CD14-positive monocyte (primary cell): ENCODE data around the gene KIZ. TPM values are rescaled to one million over a fixed set of nuclear protein-coding genes. Genes with fewer than 3 reads are reported as not detected.

Experiments
- DNase-seq, 3 donors: peaks; one replicate each; pipeline ENCODE4 v3.0.0-alpha.2; 2011 to 2022
- H2AFZ ChIP-seq: 2 replicates; pipeline ENCODE4 v1.6.0; 2012; ENCODE audit warnings: mild to moderate bottlenecking, low read depth, low read length, inconsistent platforms; ENCODE audit not compliant: insufficient read depth, poor library complexity, severe bottlenecking
- H3K27ac ChIP-seq, 2 donors: 1 replicate in 1 of 2; 2 replicates in 1 of 2; pipeline ENCODE4 v1.5.1; 2012 to 2013; ENCODE audit warnings: low read length in 2 of 2, control low read depth in 1 of 2, inconsistent platforms in 1 of 2, low read depth in 1 of 2, mild to moderate bottlenecking in 1 of 2
- H3K27me3 ChIP-seq, 2 donors: one replicate each; pipeline versions ENCODE4 v1.6.0 to v1.6.1; 2011 to 2013; ENCODE audit warnings: low read length in 2 of 2; ENCODE audit not compliant: control insufficient read depth in 2 of 2, insufficient read depth in 2 of 2
- H3K36me3 ChIP-seq, 2 donors: replicated peaks in 1 of 2; 1 replicate in 1 of 2; 2 replicates in 1 of 2; pipeline versions ENCODE4 v1.5.1 to v1.6.1; 2012 to 2013; ENCODE audit warnings: low read length in 2 of 2, control low read depth in 1 of 2, inconsistent platforms in 1 of 2, mild to moderate bottlenecking in 1 of 2; ENCODE audit not compliant: insufficient read depth in 2 of 2, control insufficient read depth in 1 of 2
- H3K4me1 ChIP-seq, 2 donors: 1 replicate in 1 of 2; 2 replicates in 1 of 2; pipeline versions ENCODE4 v1.5.1 to v1.6.1; 2012 to 2013; ENCODE audit warnings: low read length in 2 of 2, control low read depth in 1 of 2, inconsistent platforms in 1 of 2, mild to moderate bottlenecking in 1 of 2, moderate library complexity in 1 of 2; ENCODE audit not compliant: insufficient read depth in 2 of 2, control insufficient read depth in 1 of 2
- H3K4me2 ChIP-seq: replicated peaks from 2 replicates; pipeline ENCODE3; 2012; ENCODE audit warnings: low read length, moderate library complexity, mild to moderate bottlenecking; ENCODE audit not compliant: poor library complexity, severe bottlenecking; ENCODE audit errors: extremely low read depth
- H3K4me3 ChIP-seq, 3 experiments: fragments of 200-600 bp in 1 of 3; sonication (generic) in 1 of 3; replicated peaks in 1 of 3; 1 replicate in 2 of 3; 2 replicates in 1 of 3; pipeline ENCODE4 v1.5.1; 2011 to 2013; ENCODE audit warnings: low read length in 3 of 3, mild to moderate bottlenecking in 3 of 3, control low read depth in 2 of 3, low read depth in 2 of 3, inconsistent platforms in 1 of 3, moderate library complexity in 1 of 3
- H3K79me2 ChIP-seq: 2 replicates; pipeline ENCODE4 v1.6.0; 2012; ENCODE audit warnings: mild to moderate bottlenecking, control low read depth, inconsistent platforms, low read length, moderate library complexity; ENCODE audit not compliant: insufficient read depth
- H3K9ac ChIP-seq: 2 replicates; pipeline ENCODE4 v1.6.0; 2017; ENCODE audit warnings: low read length, mild to moderate bottlenecking; ENCODE audit not compliant: insufficient read depth, poor library complexity, severe bottlenecking
- H3K9me3 ChIP-seq, 2 donors: replicated peaks in 1 of 2; 1 replicate in 1 of 2; 2 replicates in 1 of 2; pipeline versions ENCODE4 v1.5.1 to v1.6.1; 2012 to 2013; ENCODE audit warnings: low read length in 2 of 2, control low read depth in 1 of 2; ENCODE audit not compliant: control insufficient read depth in 1 of 2, insufficient read depth in 1 of 2
- H4K20me1 ChIP-seq: 2 replicates; pipeline ENCODE4 v1.6.0; 2012; ENCODE audit warnings: mild to moderate bottlenecking, low read length, control low read depth, moderate library complexity; ENCODE audit not compliant: insufficient read depth
- H3K27ac Mint-ChIP-seq, 7 donors: one replicate each; pipeline ENCODE4 v1.8.0; 2020; ENCODE audit warnings: mild to moderate bottlenecking in 7 of 7, mixed read lengths in 7 of 7, moderate library complexity in 6 of 7, inconsistent platforms in 2 of 7
- H3K27me3 Mint-ChIP-seq, 3 donors: one replicate each; pipeline ENCODE4 v1.8.0; 2021 to 2022; ENCODE audit warnings: low read depth in 3 of 3, mild to moderate bottlenecking in 3 of 3, mixed read lengths in 3 of 3, moderate library complexity in 3 of 3, inconsistent platforms in 1 of 3
- H3K36me3 Mint-ChIP-seq, 2 donors: one replicate each; pipeline ENCODE4 v1.8.0; 2020; ENCODE audit warnings: mixed read lengths in 2 of 2, inconsistent platforms in 1 of 2, mild to moderate bottlenecking in 1 of 2
- H3K4me1 Mint-ChIP-seq: one replicate; pipeline ENCODE4 v1.8.0; 2020; ENCODE audit warnings: mild to moderate bottlenecking, mixed read lengths
- H3K4me3 Mint-ChIP-seq, 2 donors: one replicate each; pipeline ENCODE4 v1.8.0; 2020; ENCODE audit warnings: mild to moderate bottlenecking in 2 of 2, mixed read lengths in 2 of 2, moderate library complexity in 1 of 2
- H3K9me3 Mint-ChIP-seq, 7 donors: one replicate each; pipeline ENCODE4 v1.8.0; 2020 to 2022; ENCODE audit warnings: mixed read lengths in 7 of 7, mild to moderate bottlenecking in 6 of 7, moderate library complexity in 6 of 7, inconsistent platforms in 2 of 7
- WGBS: methylation state at CpG from one replicate; pipeline ENCODE4 v1.1.5; 2013; ENCODE audit warnings: missing lambda C conversion rate; ENCODE audit not compliant: insufficient coverage; 5-methylcytosine and 5-hydroxymethylcytosine counted together
- intact Hi-C, 2 donors: fragments of 100-400 bp; cut with micrococcal nuclease; formaldehyde crosslinking; loops; one replicate each; pipeline versions ENCODE4 v1.15.0 to v1.15.1; 2023
- polyA plus RNA-seq, 3 donors: library from polyadenylated mRNA; depleted of rRNA in 1 of 3; unstranded in 2 of 3; stranded (reverse) in 1 of 3; fragments of 300-500 nt in 2 of 3; fragments of >200 nt in 1 of 3; fragmentation: Illumina TruSeq in 2 of 3; gene quantifications; 1 replicate in 2 of 3; 2 replicates in 1 of 3; pipeline ENCODE4 v1.2.3, GENCODE V29; 2012 to 2021
- TF ChIP-seq, protein P1 (sequence below): fragments of 200-600 bp; IDR thresholded peaks from one replicate; pipeline ENCODE4 v1.8.0; 2022; ENCODE audit warnings: antibody characterized with exemption, mild to moderate bottlenecking

The KIZ gene
- polyA plus RNA-seq, 3 donors, result 7.2 to 13.2 (median 10.2) TPM

DNA sequence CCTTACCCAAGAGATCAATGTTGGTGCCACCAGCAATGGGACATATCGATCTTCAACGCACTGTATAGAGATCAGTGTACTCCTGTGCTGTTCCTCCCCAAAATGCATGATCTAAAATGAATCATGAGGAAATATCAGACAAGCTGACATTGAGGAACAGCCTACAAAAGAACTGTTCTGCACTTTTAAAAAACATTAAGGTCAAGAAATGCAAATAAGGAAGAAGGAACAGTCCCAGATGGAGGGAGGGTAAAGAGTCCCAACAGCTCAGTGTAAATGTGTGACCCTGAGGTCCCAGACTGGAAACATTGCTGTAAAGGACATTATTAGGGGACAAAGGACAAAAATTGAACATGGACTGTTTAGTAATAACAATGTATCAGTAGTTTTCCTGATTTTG, 152.9 kb downstream of the KIZ start:
- Mint-ChIP-seq H3K27me3 (peaks cover 14 to 33% (median 24%) of the 10 kb centered on the region in 3 donors), H3K36me3 (no peaks in the 10 kb centered on the region)

DNA sequence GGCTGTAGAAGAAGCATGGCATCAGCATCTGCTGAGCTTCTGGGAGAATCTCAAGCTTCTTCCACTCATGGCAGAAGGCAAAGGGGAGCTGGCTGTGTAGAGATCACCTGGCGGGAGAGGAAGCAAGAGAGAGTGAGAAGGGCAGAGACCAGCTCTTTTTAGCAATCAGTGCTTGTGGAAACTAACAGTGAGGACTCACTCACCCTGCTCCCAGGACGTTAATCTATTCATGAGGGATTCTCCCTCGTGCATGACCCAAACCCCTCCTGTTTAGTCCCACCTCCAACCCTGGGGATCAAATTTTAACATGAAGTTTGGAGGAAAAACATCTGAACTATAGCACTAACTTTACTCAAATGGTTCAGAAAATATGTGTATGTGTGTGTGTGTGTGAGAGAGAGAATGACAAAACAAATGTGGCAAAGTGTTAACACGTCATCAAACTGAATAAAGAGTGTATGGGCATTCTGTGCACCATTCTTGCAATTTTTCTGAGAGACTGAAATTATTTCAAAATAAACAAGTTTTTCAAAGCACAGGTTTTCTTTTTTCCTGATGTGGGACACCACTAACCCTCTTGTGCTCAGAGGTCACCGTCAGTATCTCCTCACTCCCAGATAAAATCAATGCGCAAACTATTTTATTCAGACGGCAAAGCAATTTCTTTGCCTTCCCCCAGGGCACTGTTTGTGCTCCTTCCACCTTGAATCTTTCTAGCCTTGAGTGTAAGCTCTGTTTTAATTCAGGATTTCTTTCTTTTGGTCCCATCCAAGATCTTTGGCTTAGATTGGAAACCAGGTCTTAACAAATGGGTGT, 154.0 kb downstream of the KIZ start:
- H3K27me3 Mint-ChIP-seq, result peaks cover 10 to 34% (median 24%) of the 10 kb centered on the region in 3 donors
- H3K4me1 ChIP-seq, result no peaks in the 10 kb centered on the region
- no peak for DNase-seq
- H3K36me3 Mint-ChIP-seq, result no peaks in the 10 kb centered on the region
- TF ChIP-seq, protein P1, sequence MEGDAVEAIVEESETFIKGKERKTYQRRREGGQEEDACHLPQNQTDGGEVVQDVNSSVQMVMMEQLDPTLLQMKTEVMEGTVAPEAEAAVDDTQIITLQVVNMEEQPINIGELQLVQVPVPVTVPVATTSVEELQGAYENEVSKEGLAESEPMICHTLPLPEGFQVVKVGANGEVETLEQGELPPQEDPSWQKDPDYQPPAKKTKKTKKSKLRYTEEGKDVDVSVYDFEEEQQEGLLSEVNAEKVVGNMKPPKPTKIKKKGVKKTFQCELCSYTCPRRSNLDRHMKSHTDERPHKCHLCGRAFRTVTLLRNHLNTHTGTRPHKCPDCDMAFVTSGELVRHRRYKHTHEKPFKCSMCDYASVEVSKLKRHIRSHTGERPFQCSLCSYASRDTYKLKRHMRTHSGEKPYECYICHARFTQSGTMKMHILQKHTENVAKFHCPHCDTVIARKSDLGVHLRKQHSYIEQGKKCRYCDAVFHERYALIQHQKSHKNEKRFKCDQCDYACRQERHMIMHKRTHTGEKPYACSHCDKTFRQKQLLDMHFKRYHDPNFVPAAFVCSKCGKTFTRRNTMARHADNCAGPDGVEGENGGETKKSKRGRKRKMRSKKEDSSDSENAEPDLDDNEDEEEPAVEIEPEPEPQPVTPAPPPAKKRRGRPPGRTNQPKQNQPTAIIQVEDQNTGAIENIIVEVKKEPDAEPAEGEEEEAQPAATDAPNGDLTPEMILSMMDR, result no peak
- peaks cover 0 to 8% (median 4%) of the 10 kb centered on the region in 7 donors for H3K9me3 Mint-ChIP-seq
- no peaks in the 10 kb centered on the region for H3K4me1 Mint-ChIP-seq
- no peaks in the 10 kb centered on the region for H4K20me1 ChIP-seq
- H3K4me3 Mint-ChIP-seq, result no peak overlapping the region
- H3K27me3 ChIP-seq, result no peaks in the 10 kb centered on the region
- peak overlapping the region in 1 of 7 donors; percentile 37 for H3K27ac Mint-ChIP-seq
- H2AFZ ChIP-seq, result no peak overlapping the region
- 93% methylated on average over 4 of the region's 7 CpGs for WGBS
- no peaks in the 10 kb centered on the region for H3K79me2 ChIP-seq
- no peak overlapping the region for H3K4me3 ChIP-seq
- H3K27ac ChIP-seq, result no peak overlapping the region
- H3K4me2 ChIP-seq, result no peak overlapping the region
- no peaks in the 10 kb centered on the region for H3K9me3 ChIP-seq
- H3K36me3 ChIP-seq, result no peaks in the 10 kb centered on the region
- intact Hi-C loops, result no loop called here
- H3K9ac ChIP-seq, result no peak overlapping the region

More for the DNA sequence above, 152.9 kb downstream of the KIZ start:
- Mint-ChIP-seq H3K4me1 (no peaks in the 10 kb centered on the region), H3K4me3 (no peak overlapping the region), H3K27ac (no peak overlapping the region), H3K9me3 (peaks cover 0 to 5% (median 0%) of the 10 kb centered on the region in 7 donors)
- Histone ChIP-seq H4K20me1 (no peaks in the 10 kb centered on the region), H3K27me3 (no peaks in the 10 kb centered on the region), H3K4me2 (no peak overlapping the region), H3K36me3 (no peaks in the 10 kb centered on the region), H2AFZ (no peak overlapping the region), H3K9me3 (no peaks in the 10 kb centered on the region), H3K4me3 (no peak overlapping the region), H3K9ac (no peak overlapping the region), H3K4me1 (no peaks in the 10 kb centered on the region), H3K79me2 (no peaks in the 10 kb centered on the region), H3K27ac (no peak overlapping the region)
- DNase-seq, result no peak
- TF ChIP-seq, protein P1, result no peak
- 92% methylated on average over 2 of the region's 2 CpGs for WGBS
- intact Hi-C loops, result no loop called here
